B cell (primary cell): ENCODE measurements around the gene ECT2L.

Experiments
- EZH2 ChIP-seq: IDR thresholded peaks from 2 replicates; pipeline ENCODE4 v1.6.1; 2012; ENCODE audit warnings: borderline replicate concordance, low read depth, mild to moderate bottlenecking, moderate library complexity, low read length; ENCODE audit not compliant: insufficient read depth, poor library complexity, severe bottlenecking
- TF ChIP-seq, protein P1 (sequence below): fragments of 200-600 bp; IDR thresholded peaks from one replicate; pipeline ENCODE4 v1.8.0; 2022; ENCODE audit warnings: antibody characterized with exemption, mild to moderate bottlenecking

- TF ChIP-seq, protein P1, sequence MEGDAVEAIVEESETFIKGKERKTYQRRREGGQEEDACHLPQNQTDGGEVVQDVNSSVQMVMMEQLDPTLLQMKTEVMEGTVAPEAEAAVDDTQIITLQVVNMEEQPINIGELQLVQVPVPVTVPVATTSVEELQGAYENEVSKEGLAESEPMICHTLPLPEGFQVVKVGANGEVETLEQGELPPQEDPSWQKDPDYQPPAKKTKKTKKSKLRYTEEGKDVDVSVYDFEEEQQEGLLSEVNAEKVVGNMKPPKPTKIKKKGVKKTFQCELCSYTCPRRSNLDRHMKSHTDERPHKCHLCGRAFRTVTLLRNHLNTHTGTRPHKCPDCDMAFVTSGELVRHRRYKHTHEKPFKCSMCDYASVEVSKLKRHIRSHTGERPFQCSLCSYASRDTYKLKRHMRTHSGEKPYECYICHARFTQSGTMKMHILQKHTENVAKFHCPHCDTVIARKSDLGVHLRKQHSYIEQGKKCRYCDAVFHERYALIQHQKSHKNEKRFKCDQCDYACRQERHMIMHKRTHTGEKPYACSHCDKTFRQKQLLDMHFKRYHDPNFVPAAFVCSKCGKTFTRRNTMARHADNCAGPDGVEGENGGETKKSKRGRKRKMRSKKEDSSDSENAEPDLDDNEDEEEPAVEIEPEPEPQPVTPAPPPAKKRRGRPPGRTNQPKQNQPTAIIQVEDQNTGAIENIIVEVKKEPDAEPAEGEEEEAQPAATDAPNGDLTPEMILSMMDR = no peak
- no peak for TF ChIP-seq EZH2
Measured at GRCh38 chr6:138785980-138786379, 9.9 kb upstream of the ECT2L start.
